ENCODE data around the gene IQGAP2. TPM values are rescaled to one million over a fixed set of nuclear protein-coding genes. Genes with fewer than 3 reads are reported as not detected.

Gene IQGAP2
- total RNA-seq, 1 experiment from 2014 or later: 0.59 TPM

- ATAC-seq: no peak
- TF ChIP-seq, protein P1, sequence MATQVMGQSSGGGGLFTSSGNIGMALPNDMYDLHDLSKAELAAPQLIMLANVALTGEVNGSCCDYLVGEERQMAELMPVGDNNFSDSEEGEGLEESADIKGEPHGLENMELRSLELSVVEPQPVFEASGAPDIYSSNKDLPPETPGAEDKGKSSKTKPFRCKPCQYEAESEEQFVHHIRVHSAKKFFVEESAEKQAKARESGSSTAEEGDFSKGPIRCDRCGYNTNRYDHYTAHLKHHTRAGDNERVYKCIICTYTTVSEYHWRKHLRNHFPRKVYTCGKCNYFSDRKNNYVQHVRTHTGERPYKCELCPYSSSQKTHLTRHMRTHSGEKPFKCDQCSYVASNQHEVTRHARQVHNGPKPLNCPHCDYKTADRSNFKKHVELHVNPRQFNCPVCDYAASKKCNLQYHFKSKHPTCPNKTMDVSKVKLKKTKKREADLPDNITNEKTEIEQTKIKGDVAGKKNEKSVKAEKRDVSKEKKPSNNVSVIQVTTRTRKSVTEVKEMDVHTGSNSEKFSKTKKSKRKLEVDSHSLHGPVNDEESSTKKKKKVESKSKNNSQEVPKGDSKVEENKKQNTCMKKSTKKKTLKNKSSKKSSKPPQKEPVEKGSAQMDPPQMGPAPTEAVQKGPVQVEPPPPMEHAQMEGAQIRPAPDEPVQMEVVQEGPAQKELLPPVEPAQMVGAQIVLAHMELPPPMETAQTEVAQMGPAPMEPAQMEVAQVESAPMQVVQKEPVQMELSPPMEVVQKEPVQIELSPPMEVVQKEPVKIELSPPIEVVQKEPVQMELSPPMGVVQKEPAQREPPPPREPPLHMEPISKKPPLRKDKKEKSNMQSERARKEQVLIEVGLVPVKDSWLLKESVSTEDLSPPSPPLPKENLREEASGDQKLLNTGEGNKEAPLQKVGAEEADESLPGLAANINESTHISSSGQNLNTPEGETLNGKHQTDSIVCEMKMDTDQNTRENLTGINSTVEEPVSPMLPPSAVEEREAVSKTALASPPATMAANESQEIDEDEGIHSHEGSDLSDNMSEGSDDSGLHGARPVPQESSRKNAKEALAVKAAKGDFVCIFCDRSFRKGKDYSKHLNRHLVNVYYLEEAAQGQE (IDR thresholded peaks at IDR 0.05; ENCODE audit: insufficient read depth in 1 of 2, low read depth in 2 of 2, low read length in 1 of 2): no peak
- TF ChIP-seq TCF7L2 (IDR thresholded peaks at IDR 0.05; ENCODE audit: low read depth, low read length) (no peak), POLR2AphosphoS5 (IDR thresholded peaks at IDR 0.05; ENCODE audit: low read depth, low read length) (no peak), SIN3A (IDR thresholded peaks at IDR 0.05; ENCODE audit: borderline replicate concordance, insufficient read depth, low read depth, low read length) (no peak)
- TF ChIP-seq, protein P2, sequence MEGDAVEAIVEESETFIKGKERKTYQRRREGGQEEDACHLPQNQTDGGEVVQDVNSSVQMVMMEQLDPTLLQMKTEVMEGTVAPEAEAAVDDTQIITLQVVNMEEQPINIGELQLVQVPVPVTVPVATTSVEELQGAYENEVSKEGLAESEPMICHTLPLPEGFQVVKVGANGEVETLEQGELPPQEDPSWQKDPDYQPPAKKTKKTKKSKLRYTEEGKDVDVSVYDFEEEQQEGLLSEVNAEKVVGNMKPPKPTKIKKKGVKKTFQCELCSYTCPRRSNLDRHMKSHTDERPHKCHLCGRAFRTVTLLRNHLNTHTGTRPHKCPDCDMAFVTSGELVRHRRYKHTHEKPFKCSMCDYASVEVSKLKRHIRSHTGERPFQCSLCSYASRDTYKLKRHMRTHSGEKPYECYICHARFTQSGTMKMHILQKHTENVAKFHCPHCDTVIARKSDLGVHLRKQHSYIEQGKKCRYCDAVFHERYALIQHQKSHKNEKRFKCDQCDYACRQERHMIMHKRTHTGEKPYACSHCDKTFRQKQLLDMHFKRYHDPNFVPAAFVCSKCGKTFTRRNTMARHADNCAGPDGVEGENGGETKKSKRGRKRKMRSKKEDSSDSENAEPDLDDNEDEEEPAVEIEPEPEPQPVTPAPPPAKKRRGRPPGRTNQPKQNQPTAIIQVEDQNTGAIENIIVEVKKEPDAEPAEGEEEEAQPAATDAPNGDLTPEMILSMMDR (IDR thresholded peaks at IDR 0.05): no peak
- no peak for DNase-seq (ENCODE audit: low read depth, low spot score)
- Histone ChIP-seq H3K27ac (ENCODE audit: low read length) (no peak overlapping the region), H3K9me3 (ENCODE audit: control insufficient read depth, insufficient read depth, low read depth, low read length) (no peaks in the 10 kb centered on the region), H3K27me3 (ENCODE audit: control insufficient read depth, insufficient read depth, low read length) (no peaks in the 10 kb centered on the region), H3K36me3 (ENCODE audit: control insufficient read depth, insufficient read depth, low read length) (no peaks in the 10 kb centered on the region), H3K4me3 (ENCODE audit: low read depth in 2 of 2, low read length in 2 of 2) (no peak overlapping the region), H3K4me1 (ENCODE audit: control insufficient read depth, insufficient read depth, low read length) (no peaks in the 10 kb centered on the region)
- POLR2A ChIA-PET: no interaction called here
- CTCF ChIA-PET: no interaction called here
- in situ Hi-C loops (cut with HindIII; ENCODE audit: low pct_unique_long_range_greater_than_20kb, low sequenced_read_pairs): no loop called here
- BruUV-seq (replicated peaks): no TSS peak
- intact Hi-C loops (cut with micrococcal nuclease; ENCODE audit: unreplicated experiment): no loop called here
Observed at GRCh38 chr5:76664079-76664478, 261.0 kb downstream of the IQGAP2 start.

DNA sequence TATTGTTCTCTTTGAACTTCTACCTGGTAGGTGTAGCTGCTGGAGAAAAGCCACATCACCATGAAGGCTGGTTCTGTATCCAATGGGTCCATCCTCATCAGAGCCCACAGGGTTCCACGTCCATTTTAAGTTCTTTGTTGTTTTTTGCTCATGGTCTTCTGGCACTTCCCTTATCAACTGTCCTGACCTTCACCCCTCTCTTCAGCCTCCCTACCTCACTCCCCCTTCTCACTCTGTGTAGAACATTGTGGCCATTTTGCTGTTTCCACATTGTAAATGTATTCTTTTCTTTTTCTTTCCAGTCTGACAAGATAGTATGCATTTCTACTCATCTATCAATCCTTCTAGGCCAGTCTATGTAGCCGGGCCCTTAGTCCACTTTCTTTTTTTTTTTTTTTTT lies 264.4 kb downstream of the IQGAP2 start:
- intact Hi-C loops (cut with micrococcal nuclease; ENCODE audit: unreplicated experiment): no loop called here
- no peaks in the 10 kb centered on the region for H3K4me1 ChIP-seq (ENCODE audit: control insufficient read depth, insufficient read depth, low read length)
- no TSS peak for BruUV-seq (replicated peaks)
- ATAC-seq: no peak
- no peak overlapping the region for H3K27ac ChIP-seq (ENCODE audit: low read length)
- H3K9me3 ChIP-seq (ENCODE audit: control insufficient read depth, insufficient read depth, low read depth, low read length): no peaks in the 10 kb centered on the region
- TF ChIP-seq, protein P2 (IDR thresholded peaks at IDR 0.05): no peak
- TF ChIP-seq, protein P1 (IDR thresholded peaks at IDR 0.05; ENCODE audit: insufficient read depth in 1 of 2, low read depth in 2 of 2, low read length in 1 of 2): no peak
- TF ChIP-seq POLR2AphosphoS5 (IDR thresholded peaks at IDR 0.05; ENCODE audit: low read depth, low read length) (no peak), TCF7L2 (IDR thresholded peaks at IDR 0.05; ENCODE audit: low read depth, low read length) (no peak), SIN3A (IDR thresholded peaks at IDR 0.05; ENCODE audit: borderline replicate concordance, insufficient read depth, low read depth, low read length) (no peak)
- ChIA-PET POLR2A (no interaction called here), CTCF (no interaction called here)
- DNase-seq (ENCODE audit: low read depth, low spot score): no peak
- no peaks in the 10 kb centered on the region for H3K36me3 ChIP-seq (ENCODE audit: control insufficient read depth, insufficient read depth, low read length)
- H3K4me3 ChIP-seq (ENCODE audit: low read depth in 2 of 2, low read length in 2 of 2): no peak overlapping the region
- in situ Hi-C loops (cut with HindIII; ENCODE audit: low pct_unique_long_range_greater_than_20kb, low sequenced_read_pairs): no loop called here
- no peaks in the 10 kb centered on the region for H3K27me3 ChIP-seq (ENCODE audit: control insufficient read depth, insufficient read depth, low read length)
